DOHH2 (cell line): ENCODE data around the gene PPARD.

Experiments
- H3F3A ChIP-seq: fragments of 200-600 bp; sonication (generic), shearing (Covaris generic); 2 replicates; pipeline ENCODE4 v1.6.0; 2016; ENCODE audit warnings: antibody characterized with exemption, mild to moderate bottlenecking; ENCODE audit not compliant: control insufficient read depth, insufficient read depth
- H3K27ac ChIP-seq: fragments of 200-600 bp; sonication (generic); 2 replicates; pipeline ENCODE4 v1.5.1; 2014; ENCODE audit warnings: low read depth, mild to moderate bottlenecking, low read length, moderate library complexity
- H3K27me3 ChIP-seq: fragments of 200-600 bp; sonication (generic); 2 replicates; pipeline ENCODE4 v1.6.1; 2014; ENCODE audit warnings: mild to moderate bottlenecking, low read length, mixed read lengths; ENCODE audit not compliant: control insufficient read depth
- H3K36me3 ChIP-seq: fragments of 200-600 bp; sonication (generic); 2 replicates; pipeline ENCODE4 v1.6.1; 2014; ENCODE audit warnings: mild to moderate bottlenecking, low read length, moderate library complexity, mixed read lengths; ENCODE audit not compliant: control insufficient read depth
- H3K4me1 ChIP-seq: fragments of 200-600 bp; sonication (generic); 2 replicates; pipeline ENCODE4 v1.6.1; 2014; ENCODE audit warnings: mild to moderate bottlenecking, low read length, mixed read lengths; ENCODE audit not compliant: control insufficient read depth
- H3K4me2 ChIP-seq: fragments of 200-600 bp; sonication (generic); 2 replicates; pipeline ENCODE4 v1.6.0; 2014; ENCODE audit warnings: mild to moderate bottlenecking, low read length, moderate library complexity
- H3K4me3 ChIP-seq: fragments of 200-600 bp; sonication (generic); 2 replicates; pipeline ENCODE4 v1.5.1; 2014; ENCODE audit warnings: mild to moderate bottlenecking, low read length, mixed read lengths
- H3K79me2 ChIP-seq: fragments of 200-600 bp; sonication (generic); 2 replicates; pipeline ENCODE4 v1.6.1; 2014; ENCODE audit warnings: mild to moderate bottlenecking, low read length, mixed read lengths; ENCODE audit not compliant: control insufficient read depth
- H3K9me2 ChIP-seq: fragments of 200-600 bp; sonication (generic); replicated peaks from 2 replicates; pipeline ENCODE4 v1.6.1; 2014; ENCODE audit warnings: mild to moderate bottlenecking, low read length, mixed read lengths; ENCODE audit not compliant: control insufficient read depth
- H3K9me3 ChIP-seq: fragments of 200-600 bp; sonication (generic); 2 replicates; pipeline ENCODE4 v1.6.1; 2014; ENCODE audit warnings: antibody characterized with exemption, low read length, mixed read lengths; ENCODE audit not compliant: control insufficient read depth, insufficient read depth
- H4K20me1 ChIP-seq: fragments of 200-600 bp; sonication (generic); 2 replicates; pipeline ENCODE4 v1.6.0; 2014; ENCODE audit warnings: low read depth, mild to moderate bottlenecking, antibody characterized with exemption, low read length, moderate library complexity; ENCODE audit not compliant: control insufficient read depth, insufficient read depth
- EZH2phosphoT487 ChIP-seq: fragments of 200-600 bp; sonication (generic); IDR thresholded peaks from 2 replicates; pipeline ENCODE4 v1.6.1; 2017; ENCODE audit warnings: borderline replicate concordance, mild to moderate bottlenecking, antibody characterized with exemption, low read length, moderate library complexity, mixed read lengths
- TF ChIP-seq, protein P1 (sequence below): fragments of 200-600 bp; sonication (generic); IDR thresholded peaks from one replicate; pipeline ENCODE4 v1.5.1; 2014; ENCODE audit warnings: antibody characterized with exemption, mild to moderate bottlenecking, low read depth, low read length; ENCODE audit not compliant: poor library complexity, severe bottlenecking

Gene PPARD

DNA sequence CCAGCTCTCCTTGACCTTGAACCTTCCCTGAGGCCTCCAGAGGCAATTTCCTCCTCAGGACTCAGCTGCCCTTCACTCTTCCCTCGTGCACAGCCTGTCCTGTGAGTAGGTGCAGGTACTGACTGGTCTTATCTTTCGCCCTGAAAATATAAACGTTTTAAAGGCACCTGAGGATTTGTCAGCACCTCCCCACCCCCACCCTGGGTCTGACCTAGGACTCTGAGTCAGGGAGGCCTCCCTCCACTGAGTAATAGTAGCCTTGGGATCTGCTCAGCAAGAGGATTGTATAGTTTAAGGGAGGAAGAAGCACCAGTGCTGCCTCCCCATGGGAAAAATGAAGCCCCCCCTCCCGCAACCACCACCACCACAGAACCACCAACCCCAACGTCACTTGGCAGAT, 54.6 kb downstream of the PPARD start:
- Histone ChIP-seq H3K4me1 (peaks cover 33% of the 10 kb centered on the region), H3K4me2 (no peak overlapping the region), H3K4me3 (no peak overlapping the region), H3K9me2 (no peaks in the 10 kb centered on the region), H3K27ac (no peak overlapping the region), H3K79me2 (no peaks in the 10 kb centered on the region), H3K36me3 (no peaks in the 10 kb centered on the region), H3F3A (no peaks in the 10 kb centered on the region), H3K9me3 (no peaks in the 10 kb centered on the region), H3K27me3 (no peaks in the 10 kb centered on the region), H4K20me1 (no peaks in the 10 kb centered on the region; the same call in 1 of the 2 replicates)
- TF ChIP-seq EZH2phosphoT487 = no peak
- TF ChIP-seq, protein P1, sequence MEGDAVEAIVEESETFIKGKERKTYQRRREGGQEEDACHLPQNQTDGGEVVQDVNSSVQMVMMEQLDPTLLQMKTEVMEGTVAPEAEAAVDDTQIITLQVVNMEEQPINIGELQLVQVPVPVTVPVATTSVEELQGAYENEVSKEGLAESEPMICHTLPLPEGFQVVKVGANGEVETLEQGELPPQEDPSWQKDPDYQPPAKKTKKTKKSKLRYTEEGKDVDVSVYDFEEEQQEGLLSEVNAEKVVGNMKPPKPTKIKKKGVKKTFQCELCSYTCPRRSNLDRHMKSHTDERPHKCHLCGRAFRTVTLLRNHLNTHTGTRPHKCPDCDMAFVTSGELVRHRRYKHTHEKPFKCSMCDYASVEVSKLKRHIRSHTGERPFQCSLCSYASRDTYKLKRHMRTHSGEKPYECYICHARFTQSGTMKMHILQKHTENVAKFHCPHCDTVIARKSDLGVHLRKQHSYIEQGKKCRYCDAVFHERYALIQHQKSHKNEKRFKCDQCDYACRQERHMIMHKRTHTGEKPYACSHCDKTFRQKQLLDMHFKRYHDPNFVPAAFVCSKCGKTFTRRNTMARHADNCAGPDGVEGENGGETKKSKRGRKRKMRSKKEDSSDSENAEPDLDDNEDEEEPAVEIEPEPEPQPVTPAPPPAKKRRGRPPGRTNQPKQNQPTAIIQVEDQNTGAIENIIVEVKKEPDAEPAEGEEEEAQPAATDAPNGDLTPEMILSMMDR = no peak

DNA sequence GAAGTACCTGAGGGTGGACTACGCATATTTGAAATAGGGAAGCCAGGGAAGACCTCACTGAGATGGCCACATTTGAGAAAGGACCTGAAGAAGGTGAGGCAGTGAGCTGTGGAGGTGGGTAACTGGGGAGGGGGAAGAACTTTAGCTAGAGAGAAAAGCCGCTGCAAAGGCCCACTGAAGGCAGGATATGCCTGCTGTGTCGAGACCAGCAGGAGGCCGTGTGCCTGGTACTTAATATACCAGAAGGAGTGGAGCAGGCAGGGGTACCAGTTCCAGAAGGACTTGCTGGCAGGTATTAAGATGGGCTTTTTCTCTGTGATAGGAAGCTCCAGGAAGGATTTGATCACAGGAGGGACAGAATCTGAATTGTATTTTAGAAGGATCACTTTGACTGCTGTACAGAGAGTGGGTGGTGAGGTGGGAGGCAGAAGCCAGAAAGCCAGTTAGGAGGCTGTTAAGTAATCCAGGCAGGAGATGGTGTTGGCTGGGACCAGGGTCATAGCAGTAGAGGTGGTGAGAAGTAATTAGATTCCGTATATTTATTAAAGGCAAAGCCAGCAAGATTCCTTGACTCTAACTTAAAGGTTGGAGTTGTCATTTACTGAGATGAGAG, 55.6 kb downstream of the PPARD start:
- Histone ChIP-seq H3K36me3 (no peaks in the 10 kb centered on the region), H3F3A (no peaks in the 10 kb centered on the region), H3K4me2 (no peak overlapping the region), H3K79me2 (no peaks in the 10 kb centered on the region), H3K9me3 (no peaks in the 10 kb centered on the region), H3K4me1 (peaks cover 29% of the 10 kb centered on the region), H3K27me3 (no peaks in the 10 kb centered on the region), H3K9me2 (no peaks in the 10 kb centered on the region), H4K20me1 (no peaks in the 10 kb centered on the region; the same call in 1 of the 2 replicates), H3K27ac (no peak overlapping the region), H3K4me3 (no peak overlapping the region)
- TF ChIP-seq, protein P1 = no peak
- TF ChIP-seq EZH2phosphoT487 = no peak

DNA sequence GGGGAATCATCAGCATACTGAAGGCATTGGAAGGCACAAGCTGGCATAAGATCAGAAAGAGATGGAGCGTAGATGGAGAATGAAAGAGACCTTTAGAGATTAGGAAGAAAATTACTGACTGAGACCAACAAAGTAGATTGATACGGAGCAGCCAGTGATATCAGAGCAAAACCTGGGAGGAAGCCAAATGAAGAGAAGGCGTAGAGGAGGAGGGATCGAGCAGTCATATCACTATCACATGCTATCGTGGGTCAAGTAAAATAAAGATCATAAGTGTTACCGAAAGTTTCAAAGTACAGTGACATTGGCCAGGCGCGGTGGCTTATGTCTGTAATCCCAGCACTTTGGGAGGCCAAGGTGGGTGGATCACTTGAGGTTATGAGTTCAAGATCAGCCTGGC, 56.2 kb downstream of the PPARD start:
- H3K4me1 ChIP-seq = peaks cover 23% of the 10 kb centered on the region
- TF ChIP-seq EZH2phosphoT487 = no peak
- TF ChIP-seq, protein P1 = no peak
- no peak overlapping the region for H3K27ac ChIP-seq
- no peaks in the 10 kb centered on the region for H3K9me3 ChIP-seq
- no peak overlapping the region for H3K4me2 ChIP-seq
- no peaks in the 10 kb centered on the region; the same call in 1 of the 2 replicates for H4K20me1 ChIP-seq
- no peaks in the 10 kb centered on the region for H3K9me2 ChIP-seq
- no peaks in the 10 kb centered on the region for H3K27me3 ChIP-seq
- H3K36me3 ChIP-seq = no peaks in the 10 kb centered on the region
- H3F3A ChIP-seq = no peaks in the 10 kb centered on the region
- no peaks in the 10 kb centered on the region for H3K79me2 ChIP-seq
- H3K4me3 ChIP-seq = no peak overlapping the region
